ENCODE results near the gene HDGF. TPM values are rescaled to one million over a fixed set of nuclear protein-coding genes. Genes with fewer than 3 reads are reported as not detected.

HDGF gene
- total RNA-seq, 1 experiment from 2014 or later: 325 TPM

DNA sequence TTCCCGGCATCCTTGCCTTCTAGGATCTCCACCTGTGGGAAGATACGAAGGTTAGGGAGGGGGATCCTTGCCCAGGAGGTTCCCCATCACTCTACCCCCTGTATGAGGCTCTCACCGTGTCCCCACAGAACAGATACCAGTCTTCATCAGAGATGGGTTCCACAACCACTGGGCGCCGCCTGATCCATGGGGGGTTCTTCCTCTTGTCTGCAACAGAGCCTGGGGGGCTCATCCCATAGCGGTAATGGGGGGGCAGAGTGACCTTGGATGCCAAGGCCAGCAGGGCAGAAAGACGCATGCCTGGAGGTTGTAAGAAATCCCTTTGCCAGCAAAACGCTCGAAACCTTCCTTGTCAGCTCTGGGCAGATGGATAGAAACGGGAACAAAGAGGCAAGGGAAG lies 13.1 kb downstream of the HDGF start:
- Histone ChIP-seq H3K36me3 (ENCODE audit: control insufficient read depth, insufficient read depth, low read length) (peaks cover 13% of the 10 kb centered on the region), H3K4me1 (ENCODE audit: control insufficient read depth, insufficient read depth, low read length) (peaks cover 22% of the 10 kb centered on the region), H3K9me3 (ENCODE audit: control insufficient read depth, insufficient read depth, low read depth, low read length) (no peaks in the 10 kb centered on the region), H3K27ac (ENCODE audit: low read length) (no peak overlapping the region), H3K4me3 (ENCODE audit: low read depth in 2 of 2, low read length in 2 of 2) (no peak overlapping the region), H3K27me3 (ENCODE audit: control insufficient read depth, insufficient read depth, low read length) (no peaks in the 10 kb centered on the region)
- TF ChIP-seq POLR2AphosphoS5 (IDR thresholded peaks at IDR 0.05; ENCODE audit: low read depth, low read length) (no peak), TCF7L2 (IDR thresholded peaks at IDR 0.05; ENCODE audit: low read depth, low read length) (no peak), SIN3A (IDR thresholded peaks at IDR 0.05; ENCODE audit: borderline replicate concordance, insufficient read depth, low read depth, low read length) (no peak)
- TF ChIP-seq, protein P1, sequence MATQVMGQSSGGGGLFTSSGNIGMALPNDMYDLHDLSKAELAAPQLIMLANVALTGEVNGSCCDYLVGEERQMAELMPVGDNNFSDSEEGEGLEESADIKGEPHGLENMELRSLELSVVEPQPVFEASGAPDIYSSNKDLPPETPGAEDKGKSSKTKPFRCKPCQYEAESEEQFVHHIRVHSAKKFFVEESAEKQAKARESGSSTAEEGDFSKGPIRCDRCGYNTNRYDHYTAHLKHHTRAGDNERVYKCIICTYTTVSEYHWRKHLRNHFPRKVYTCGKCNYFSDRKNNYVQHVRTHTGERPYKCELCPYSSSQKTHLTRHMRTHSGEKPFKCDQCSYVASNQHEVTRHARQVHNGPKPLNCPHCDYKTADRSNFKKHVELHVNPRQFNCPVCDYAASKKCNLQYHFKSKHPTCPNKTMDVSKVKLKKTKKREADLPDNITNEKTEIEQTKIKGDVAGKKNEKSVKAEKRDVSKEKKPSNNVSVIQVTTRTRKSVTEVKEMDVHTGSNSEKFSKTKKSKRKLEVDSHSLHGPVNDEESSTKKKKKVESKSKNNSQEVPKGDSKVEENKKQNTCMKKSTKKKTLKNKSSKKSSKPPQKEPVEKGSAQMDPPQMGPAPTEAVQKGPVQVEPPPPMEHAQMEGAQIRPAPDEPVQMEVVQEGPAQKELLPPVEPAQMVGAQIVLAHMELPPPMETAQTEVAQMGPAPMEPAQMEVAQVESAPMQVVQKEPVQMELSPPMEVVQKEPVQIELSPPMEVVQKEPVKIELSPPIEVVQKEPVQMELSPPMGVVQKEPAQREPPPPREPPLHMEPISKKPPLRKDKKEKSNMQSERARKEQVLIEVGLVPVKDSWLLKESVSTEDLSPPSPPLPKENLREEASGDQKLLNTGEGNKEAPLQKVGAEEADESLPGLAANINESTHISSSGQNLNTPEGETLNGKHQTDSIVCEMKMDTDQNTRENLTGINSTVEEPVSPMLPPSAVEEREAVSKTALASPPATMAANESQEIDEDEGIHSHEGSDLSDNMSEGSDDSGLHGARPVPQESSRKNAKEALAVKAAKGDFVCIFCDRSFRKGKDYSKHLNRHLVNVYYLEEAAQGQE (IDR thresholded peaks at IDR 0.05; ENCODE audit: insufficient read depth in 1 of 2, low read depth in 2 of 2, low read length in 1 of 2): no peak
- TF ChIP-seq, protein P2, sequence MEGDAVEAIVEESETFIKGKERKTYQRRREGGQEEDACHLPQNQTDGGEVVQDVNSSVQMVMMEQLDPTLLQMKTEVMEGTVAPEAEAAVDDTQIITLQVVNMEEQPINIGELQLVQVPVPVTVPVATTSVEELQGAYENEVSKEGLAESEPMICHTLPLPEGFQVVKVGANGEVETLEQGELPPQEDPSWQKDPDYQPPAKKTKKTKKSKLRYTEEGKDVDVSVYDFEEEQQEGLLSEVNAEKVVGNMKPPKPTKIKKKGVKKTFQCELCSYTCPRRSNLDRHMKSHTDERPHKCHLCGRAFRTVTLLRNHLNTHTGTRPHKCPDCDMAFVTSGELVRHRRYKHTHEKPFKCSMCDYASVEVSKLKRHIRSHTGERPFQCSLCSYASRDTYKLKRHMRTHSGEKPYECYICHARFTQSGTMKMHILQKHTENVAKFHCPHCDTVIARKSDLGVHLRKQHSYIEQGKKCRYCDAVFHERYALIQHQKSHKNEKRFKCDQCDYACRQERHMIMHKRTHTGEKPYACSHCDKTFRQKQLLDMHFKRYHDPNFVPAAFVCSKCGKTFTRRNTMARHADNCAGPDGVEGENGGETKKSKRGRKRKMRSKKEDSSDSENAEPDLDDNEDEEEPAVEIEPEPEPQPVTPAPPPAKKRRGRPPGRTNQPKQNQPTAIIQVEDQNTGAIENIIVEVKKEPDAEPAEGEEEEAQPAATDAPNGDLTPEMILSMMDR (IDR thresholded peaks at IDR 0.05): no peak
- ATAC-seq (no peak), DNase-seq (ENCODE audit: low read depth, low spot score) (no peak)
- POLR2A ChIA-PET: no interaction called here
- in situ Hi-C loops (cut with HindIII; ENCODE audit: low pct_unique_long_range_greater_than_20kb, low sequenced_read_pairs) (no loop called here), intact Hi-C loops (cut with micrococcal nuclease; ENCODE audit: unreplicated experiment) (no loop called here)
- no TSS peak for BruUV-seq (replicated peaks)
- CTCF ChIA-PET: no interaction called here

DNA sequence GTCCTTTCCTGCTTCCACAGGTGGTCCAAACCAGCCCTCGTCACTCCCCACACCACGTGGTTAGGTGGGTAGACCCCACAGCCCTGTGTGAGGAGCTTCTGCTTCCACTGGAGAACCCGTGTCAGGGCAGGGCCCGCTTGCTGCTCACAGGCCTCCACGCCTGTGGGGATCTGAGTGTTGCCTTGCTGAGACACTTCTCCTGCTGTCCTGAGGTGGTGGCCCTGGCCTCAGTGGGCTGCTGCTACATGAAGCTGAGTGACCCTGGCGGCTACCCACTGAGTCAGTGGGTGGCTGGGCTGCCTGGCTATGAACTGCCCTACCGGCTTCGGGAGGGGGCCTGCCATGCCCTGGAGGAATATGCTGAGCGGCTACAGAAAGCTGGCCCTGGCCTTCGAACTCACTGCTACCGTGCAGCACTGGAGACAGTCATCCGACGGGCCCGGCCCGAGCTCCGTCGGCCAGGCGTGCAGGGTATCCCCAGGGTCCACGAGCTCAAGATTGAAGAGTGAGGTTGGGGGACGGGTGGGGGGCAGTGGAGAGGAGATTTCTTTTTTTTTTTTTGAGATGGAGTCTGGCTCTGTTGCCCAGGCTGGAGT lies 17.4 kb downstream of the HDGF start:
- POLR2A ChIA-PET: interaction anchor here (0.6 to 0.7 kb wide), 2 partner anchors 25 to 802 kb away, joined by 3 to 15 read pairs; no protein-coding TSS in a partner anchor
- Histone ChIP-seq H3K27ac (ENCODE audit: low read length) (no peak overlapping the region), H3K4me3 (ENCODE audit: low read depth in 2 of 2, low read length in 2 of 2) (no peak overlapping the region), H3K4me1 (ENCODE audit: control insufficient read depth, insufficient read depth, low read length) (peaks cover 5% of the 10 kb centered on the region), H3K9me3 (ENCODE audit: control insufficient read depth, insufficient read depth, low read depth, low read length) (no peaks in the 10 kb centered on the region), H3K27me3 (ENCODE audit: control insufficient read depth, insufficient read depth, low read length) (no peaks in the 10 kb centered on the region), H3K36me3 (ENCODE audit: control insufficient read depth, insufficient read depth, low read length) (no peaks in the 10 kb centered on the region; the same call in 1 of the 2 replicates)
- DNase-seq (ENCODE audit: low read depth, low spot score): no peak
- no peak for ATAC-seq
- no peak for TF ChIP-seq SIN3A (IDR thresholded peaks at IDR 0.05; ENCODE audit: borderline replicate concordance, insufficient read depth, low read depth, low read length)
- no peak for TF ChIP-seq POLR2AphosphoS5 (IDR thresholded peaks at IDR 0.05; ENCODE audit: low read depth, low read length)
- TF ChIP-seq, protein P2 (IDR thresholded peaks at IDR 0.05): no peak
- TF ChIP-seq, protein P1 (IDR thresholded peaks at IDR 0.05; ENCODE audit: insufficient read depth in 1 of 2, low read depth in 2 of 2, low read length in 1 of 2): no peak
- no peak for TF ChIP-seq TCF7L2 (IDR thresholded peaks at IDR 0.05; ENCODE audit: low read depth, low read length)
- no TSS peak for BruUV-seq (replicated peaks)
- intact Hi-C loops (cut with micrococcal nuclease; ENCODE audit: unreplicated experiment) (no loop called here), in situ Hi-C loops (cut with HindIII; ENCODE audit: low pct_unique_long_range_greater_than_20kb, low sequenced_read_pairs) (no loop called here)
- CTCF ChIA-PET: no interaction called here
